Heart left ventricle (tissue), 16 donors: ENCODE measurements around the gene CAMP. TPM values are rescaled to one million over a fixed set of nuclear protein-coding genes. Genes with fewer than 3 reads are reported as not detected.

Experiments used
- ATAC-seq, 4 donors: fragments of 200-7000 bp; cut with Tn5 transposase; one replicate each; pipeline ENCODE4 v1.9.1; 2020 to 2022; ENCODE audit warnings: moderate library complexity in 4 of 4, mild to moderate bottlenecking in 3 of 4, moderate number of reproducible peaks in 1 of 4
- DNase-seq, 5 donors: peaks; one replicate each; pipeline ENCODE4 v3.0.0-alpha.2; 2020
- H3K27ac ChIP-seq, 12 donors: fragments of 200-600 bp; sonication (generic) in 4 of 12; one replicate each; pipeline versions ENCODE4 v1.5.0 to v1.8.0; 2016 to 2022; ENCODE audit warnings: mild to moderate bottlenecking in 2 of 12
- H3K27me3 ChIP-seq, 9 donors: fragments of 200-600 bp; sonication (generic) in 2 of 9; one replicate each; pipeline versions ENCODE4 v1.5.1 to v1.8.0; 2016 to 2022; ENCODE audit warnings: mild to moderate bottlenecking in 3 of 9
- H3K36me3 ChIP-seq, 9 donors: fragments of 200-600 bp; sonication (generic) in 2 of 9; one replicate each; pipeline versions ENCODE4 v1.5.0 to v1.8.0; 2018 to 2022; ENCODE audit warnings: mild to moderate bottlenecking in 2 of 9
- H3K4me1 ChIP-seq, 12 donors: fragments of 200-600 bp; sonication (generic) in 4 of 12; one replicate each; pipeline versions ENCODE4 v1.5.0 to v1.8.0; 2016 to 2022; ENCODE audit warnings: mild to moderate bottlenecking in 3 of 12
- H3K4me3 ChIP-seq, 12 donors: fragments of 200-600 bp; sonication (generic) in 4 of 12; one replicate each; pipeline versions ENCODE4 v1.5.0 to v1.8.0; 2017 to 2022; ENCODE audit warnings: mild to moderate bottlenecking in 9 of 12, moderate library complexity in 4 of 12
- H3K9me3 ChIP-seq, 12 donors: fragments of 200-600 bp; sonication (generic) in 4 of 12; one replicate each; pipeline versions ENCODE4 v1.5.0 to v1.8.0; 2016 to 2022; ENCODE audit warnings: mild to moderate bottlenecking in 1 of 12
- POLR2A ChIP-seq, 2 donors: fragments of 450-650 bp; IDR thresholded peaks; one replicate each; pipeline ENCODE4 v1.6.1; 2017; ENCODE audit warnings: antibody characterized with exemption in 2 of 2, mild to moderate bottlenecking in 2 of 2, moderate library complexity in 2 of 2
- whole genome bisulfite sequencing, 4 donors: extraction: QIAGEN DNeasy Blood & Tissue Kit in 2 of 4; methylation state at CpG; one replicate each; pipeline versions ENCODE4 v1.1.5 to v1.1.7; 2013 to 2018; 5-methylcytosine and 5-hydroxymethylcytosine counted together
- intact Hi-C, 10 donors: fragments of 100-400 bp; cut with DNase I; formaldehyde crosslinking; loops; one replicate each; pipeline versions ENCODE4 v1.11.1 to v1.14.2; 2022
- polyA plus RNA-seq, 2 donors: library from polyadenylated mRNA; stranded (reverse); fragments of 200-250 nt; gene quantifications; one replicate each; pipeline ENCODE4 v1.2.3, GENCODE V29; 2013
- total RNA-seq, 9 donors: library from RNA; depleted of rRNA in 2 of 9; stranded (reverse); fragments of >200 nt in 2 of 9; fragmentation: NEBNext Ultra II Directional in 3 of 9; extraction: Animal tissue kit (Norgen Biotek cat#: 25700) in 3 of 9; gene quantifications; one replicate each; pipeline versions ENCODE4 v1.1.0 to v1.2.4, GENCODE V29; 2016 to 2023
- TF ChIP-seq, protein P1 (sequence below), 12 donors: fragments of 200-600 bp; sonication (generic) in 4 of 12; IDR thresholded peaks; one replicate each; pipeline versions ENCODE4 v1.5.0 to v1.8.0; 2018 to 2022; ENCODE audit warnings: antibody characterized with exemption in 12 of 12, mild to moderate bottlenecking in 5 of 12
- donor health status: ischemic (EF 13 %, LVEDD 7.1; RV severe dilation, severe dysfunction).
- donor health status: healthy with polysubstance abuse.
- donor health status: DM: no; HTN: yes; CAD: no.
- donor health status: DM: no; HTN: no; CAD: no.
- donor health status: ischemic (EF 25% LVEDD 6.9; RV normal size, moderate dysfunction).
- donor health status: ischemic (EF 25% LVEDD 5.7; RV mildly dilated, moderate dysfunction).
- donor health status: healthy.
- donor health status: DM: yes; HTN: yes; CAD: no.
- donor health status: ischemic (EF 35%, LVEDD 5.7; RV mildly dilated, moderate dysfunction).
- donor health status: nonischemic (EF 11% LVEDD 7.7; RV severe dilation, severe dysfunction).
- donor health status: DM: yes; HTN: yes; CAD: no.
- donor health status: PGD.
- donor health status: ischemic (EF 29% LVEDD 5.4; RV normal size, mild dysfunction).
- donor health status: nonischemic (EF 23%, LVEDD 6.1; RV moderate dilation, normal function).

CAMP gene
- total and polyA plus RNA-seq, 11 donors = 0.48 to 3.0 (median 1.00) TPM; not detected in 7

DNA sequence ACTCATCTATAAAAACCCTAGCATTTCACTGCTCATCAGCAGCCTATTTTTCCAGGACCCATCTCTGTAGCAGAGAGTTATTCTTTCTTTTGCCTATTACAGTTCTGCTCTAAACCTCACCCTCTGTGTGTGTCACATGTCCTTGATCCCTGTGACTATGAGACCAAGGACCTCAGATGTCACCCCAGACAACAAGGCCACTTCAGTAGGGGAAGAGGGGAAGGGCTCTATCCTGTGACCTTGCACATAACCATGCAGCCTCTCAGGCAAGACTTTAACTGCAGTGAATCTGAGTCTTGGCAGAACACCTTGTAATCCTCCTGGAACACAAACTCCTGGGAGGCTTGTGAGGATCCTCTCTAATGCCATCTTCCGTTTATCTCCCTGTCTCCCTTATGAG is 13.2 kb downstream of the CAMP start:
- DNase-seq (no peak), ATAC-seq (no peak)
- no peaks in the 10 kb centered on the region for H3K9me3 ChIP-seq
- no peak overlapping the region for H3K4me3 ChIP-seq
- intact Hi-C loops = no loop called here
- WGBS, 4 donors = 73 to 87% (median 80%) methylated on average over 1 of the region's 1 CpG
- H3K36me3 ChIP-seq = no peaks in the 10 kb centered on the region
- H3K4me1 ChIP-seq = peaks cover 0 to 26% (median 12%) of the 10 kb centered on the region in 12 donors
- TF ChIP-seq POLR2A (IDR thresholded peaks at IDR 0.05) = no peak
- TF ChIP-seq, protein P1, sequence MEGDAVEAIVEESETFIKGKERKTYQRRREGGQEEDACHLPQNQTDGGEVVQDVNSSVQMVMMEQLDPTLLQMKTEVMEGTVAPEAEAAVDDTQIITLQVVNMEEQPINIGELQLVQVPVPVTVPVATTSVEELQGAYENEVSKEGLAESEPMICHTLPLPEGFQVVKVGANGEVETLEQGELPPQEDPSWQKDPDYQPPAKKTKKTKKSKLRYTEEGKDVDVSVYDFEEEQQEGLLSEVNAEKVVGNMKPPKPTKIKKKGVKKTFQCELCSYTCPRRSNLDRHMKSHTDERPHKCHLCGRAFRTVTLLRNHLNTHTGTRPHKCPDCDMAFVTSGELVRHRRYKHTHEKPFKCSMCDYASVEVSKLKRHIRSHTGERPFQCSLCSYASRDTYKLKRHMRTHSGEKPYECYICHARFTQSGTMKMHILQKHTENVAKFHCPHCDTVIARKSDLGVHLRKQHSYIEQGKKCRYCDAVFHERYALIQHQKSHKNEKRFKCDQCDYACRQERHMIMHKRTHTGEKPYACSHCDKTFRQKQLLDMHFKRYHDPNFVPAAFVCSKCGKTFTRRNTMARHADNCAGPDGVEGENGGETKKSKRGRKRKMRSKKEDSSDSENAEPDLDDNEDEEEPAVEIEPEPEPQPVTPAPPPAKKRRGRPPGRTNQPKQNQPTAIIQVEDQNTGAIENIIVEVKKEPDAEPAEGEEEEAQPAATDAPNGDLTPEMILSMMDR (IDR thresholded peaks at IDR 0.05) = no peak
- no peaks in the 10 kb centered on the region for H3K27me3 ChIP-seq
- H3K27ac ChIP-seq = no peak overlapping the region

DNA sequence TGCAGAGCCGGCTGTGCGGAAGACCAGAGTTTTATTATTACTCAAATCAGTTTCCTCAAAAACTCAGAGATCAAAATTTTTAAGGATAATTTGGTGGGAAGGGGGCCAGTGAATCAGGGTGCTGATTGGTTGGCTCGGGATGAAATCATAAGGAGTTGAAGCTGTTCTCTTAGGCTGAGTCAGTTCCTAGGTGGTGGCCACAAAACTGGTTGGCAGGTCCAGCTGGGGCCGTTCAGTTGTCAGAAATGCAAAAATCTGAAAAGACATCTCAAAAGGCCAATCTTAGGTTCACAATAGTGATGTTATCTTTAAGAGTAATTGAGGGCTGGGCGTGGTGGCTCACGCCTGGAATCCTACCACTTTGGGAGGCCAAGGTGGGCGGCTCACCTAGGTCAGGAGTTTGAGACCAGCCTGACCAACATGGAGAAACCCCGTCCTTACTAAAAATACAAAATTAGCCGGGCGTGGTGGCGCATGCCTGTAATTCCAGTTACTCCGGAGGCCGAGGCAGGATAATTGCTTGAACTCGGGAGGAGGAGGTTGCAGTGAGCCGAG is 15.3 kb downstream of the CAMP start:
- no peak for ATAC-seq
- H3K36me3 ChIP-seq = no peaks in the 10 kb centered on the region
- WGBS, 4 donors = 82 to 93% (median 89%) methylated on average over 15 of the region's 15 CpGs
- no peak overlapping the region for H3K4me3 ChIP-seq
- DNase-seq = peak in 1 of 5 donors; percentile 2
- intact Hi-C loops = no loop called here
- TF ChIP-seq, protein P1 (IDR thresholded peaks at IDR 0.05) = no peak
- TF ChIP-seq POLR2A (IDR thresholded peaks at IDR 0.05) = no peak
- H3K4me1 ChIP-seq = peaks cover 0 to 28% (median 11%) of the 10 kb centered on the region in 12 donors
- H3K27me3 ChIP-seq = no peaks in the 10 kb centered on the region
- H3K27ac ChIP-seq = no peak overlapping the region
- no peaks in the 10 kb centered on the region for H3K9me3 ChIP-seq

DNA sequence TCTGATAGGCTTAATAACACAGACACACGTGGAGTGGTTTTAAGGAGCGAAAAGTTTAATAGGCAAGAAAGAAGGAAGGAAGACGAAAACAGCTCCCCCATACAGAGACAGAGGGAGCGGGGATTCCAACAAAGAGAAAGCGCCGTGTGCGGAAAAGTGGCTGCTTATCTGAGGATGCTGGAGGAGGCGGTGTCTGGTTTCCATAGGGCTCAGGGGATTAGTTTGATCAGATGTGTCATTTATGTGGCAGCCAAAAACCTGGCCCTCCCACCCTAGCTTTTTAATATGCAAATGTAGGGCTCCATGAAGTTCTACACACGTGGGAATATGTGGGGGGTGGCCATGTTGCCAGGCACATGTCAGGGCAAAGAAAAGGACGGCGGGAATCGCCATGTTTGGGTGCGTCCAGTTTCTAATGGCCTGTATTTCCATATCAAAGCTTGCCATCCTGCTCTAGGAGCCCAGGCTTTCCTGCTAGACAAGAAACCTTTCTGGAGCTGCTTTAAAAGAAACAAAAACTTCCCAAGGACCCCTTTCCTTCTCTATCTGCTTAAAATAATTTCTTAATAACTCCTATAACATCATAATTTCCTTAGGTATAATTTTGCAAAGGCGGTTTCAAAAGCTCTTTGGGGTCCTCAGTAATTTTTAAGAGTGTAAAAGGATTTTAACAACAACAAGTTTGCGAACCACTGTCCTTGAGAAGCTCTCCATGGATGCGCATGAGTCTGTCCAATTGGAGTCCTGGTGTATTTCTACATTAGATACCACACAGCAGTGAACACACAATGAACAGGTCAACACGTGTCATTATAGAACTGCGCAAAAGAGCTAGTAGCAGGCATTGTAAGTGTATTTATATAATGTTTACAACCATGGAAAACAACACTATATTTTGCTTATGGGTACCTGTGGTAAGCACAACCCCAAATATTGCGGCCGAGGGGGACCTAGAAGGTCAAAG is 17.0 kb downstream of the CAMP start:
- 67 to 70% (median 68%) methylated on average over 20 of the region's 20 CpGs for WGBS, 4 donors
- DNase-seq (peak in 1 of 5 donors; percentile 30), ATAC-seq (peak in 3 of 4 donors; percentile 4 to 19 (median 5))
- TF ChIP-seq, protein P1 (IDR thresholded peaks at IDR 0.05) = no peak
- no peak for TF ChIP-seq POLR2A (IDR thresholded peaks at IDR 0.05)
- Histone ChIP-seq H3K4me1 (peaks cover 0 to 28% (median 11%) of the 10 kb centered on the region in 12 donors), H3K27ac (peak overlapping the region in 11 of 12 donors; percentile 46 to 89 (median 79)), H3K36me3 (no peaks in the 10 kb centered on the region), H3K27me3 (no peaks in the 10 kb centered on the region), H3K9me3 (no peaks in the 10 kb centered on the region), H3K4me3 (peak overlapping the region; percentile 64 to 94 (median 81))
- intact Hi-C loops = loop anchor here in 1 of 10 donors (10.0 kb wide), 1 partner anchor 45 kb away; no protein-coding TSS in a partner anchor
